Measurements from ENCODE around the gene LGR6.

LGR6 gene

GRCh38 chr1:202242080-202242419 lies 48.5 kb downstream of the LGR6 start:
- TF ChIP-seq, protein P1, sequence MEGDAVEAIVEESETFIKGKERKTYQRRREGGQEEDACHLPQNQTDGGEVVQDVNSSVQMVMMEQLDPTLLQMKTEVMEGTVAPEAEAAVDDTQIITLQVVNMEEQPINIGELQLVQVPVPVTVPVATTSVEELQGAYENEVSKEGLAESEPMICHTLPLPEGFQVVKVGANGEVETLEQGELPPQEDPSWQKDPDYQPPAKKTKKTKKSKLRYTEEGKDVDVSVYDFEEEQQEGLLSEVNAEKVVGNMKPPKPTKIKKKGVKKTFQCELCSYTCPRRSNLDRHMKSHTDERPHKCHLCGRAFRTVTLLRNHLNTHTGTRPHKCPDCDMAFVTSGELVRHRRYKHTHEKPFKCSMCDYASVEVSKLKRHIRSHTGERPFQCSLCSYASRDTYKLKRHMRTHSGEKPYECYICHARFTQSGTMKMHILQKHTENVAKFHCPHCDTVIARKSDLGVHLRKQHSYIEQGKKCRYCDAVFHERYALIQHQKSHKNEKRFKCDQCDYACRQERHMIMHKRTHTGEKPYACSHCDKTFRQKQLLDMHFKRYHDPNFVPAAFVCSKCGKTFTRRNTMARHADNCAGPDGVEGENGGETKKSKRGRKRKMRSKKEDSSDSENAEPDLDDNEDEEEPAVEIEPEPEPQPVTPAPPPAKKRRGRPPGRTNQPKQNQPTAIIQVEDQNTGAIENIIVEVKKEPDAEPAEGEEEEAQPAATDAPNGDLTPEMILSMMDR (conservative IDR thresholded peaks at IDR 0.05; ENCODE audit: low read depth, low read length) = no peak
- no peak overlapping the region for H3K27ac ChIP-seq
- no peak overlapping the region for H3K9ac ChIP-seq
- no peak overlapping the region for H3K4me3 ChIP-seq (IDR thresholded peaks at IDR 0.05; ENCODE audit: insufficient read depth, low read depth, low read length)
- H3K4me1 ChIP-seq (ENCODE audit: low read depth, poor library complexity, severe bottlenecking) = no peaks in the 10 kb centered on the region
- no peaks in the 10 kb centered on the region for H4K20me1 ChIP-seq (ENCODE audit: insufficient read depth)
- H3K4me2 ChIP-seq = no peak overlapping the region
- H3K27me3 ChIP-seq (ENCODE audit: insufficient read depth, low read depth) = peaks cover 16% of the 10 kb centered on the region; the same call in 1 of the 2 replicates
- no peaks in the 10 kb centered on the region for H3K36me3 ChIP-seq (ENCODE audit: insufficient read depth)
- no peaks in the 10 kb centered on the region for H3K79me2 ChIP-seq (ENCODE audit: insufficient read depth, low read depth)
- no peak overlapping the region for H2AFZ ChIP-seq (ENCODE audit: low read depth)

DNA sequence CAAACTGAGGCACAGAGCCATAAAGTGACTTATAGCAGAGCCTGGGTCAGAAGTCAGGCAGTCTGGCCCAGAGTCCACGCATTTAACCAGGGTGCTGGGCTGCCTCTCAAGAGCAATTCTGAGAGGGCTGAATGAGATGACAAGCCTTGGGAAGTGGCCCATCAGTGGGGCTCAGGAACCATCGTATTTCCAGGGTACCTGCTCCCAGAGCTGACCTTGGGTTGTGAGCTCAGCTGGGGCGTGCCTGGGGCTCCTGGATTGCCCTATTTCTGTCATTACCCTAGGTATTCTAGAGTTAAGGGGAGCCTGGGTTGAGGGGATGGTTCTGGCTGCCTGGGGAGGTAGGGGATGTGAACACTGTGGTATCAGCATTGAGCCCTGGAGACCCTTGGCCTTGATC lies 49.4 kb downstream of the LGR6 start:
- TF ChIP-seq, protein P1 (conservative IDR thresholded peaks at IDR 0.05; ENCODE audit: low read depth, low read length) = no peak
- H3K79me2 ChIP-seq (ENCODE audit: insufficient read depth, low read depth) = no peaks in the 10 kb centered on the region
- H3K27ac ChIP-seq = no peak overlapping the region
- H3K4me2 ChIP-seq = no peak overlapping the region
- H3K4me3 ChIP-seq (IDR thresholded peaks at IDR 0.05; ENCODE audit: insufficient read depth, low read depth, low read length) = no peak overlapping the region
- H4K20me1 ChIP-seq (ENCODE audit: insufficient read depth) = no peaks in the 10 kb centered on the region
- H3K9ac ChIP-seq = no peak overlapping the region
- peaks cover 23% of the 10 kb centered on the region; the same call in 1 of the 2 replicates for H3K27me3 ChIP-seq (ENCODE audit: insufficient read depth, low read depth)
- H2AFZ ChIP-seq (ENCODE audit: low read depth) = no peak overlapping the region
- no peaks in the 10 kb centered on the region for H3K36me3 ChIP-seq (ENCODE audit: insufficient read depth)
- H3K4me1 ChIP-seq (ENCODE audit: low read depth, poor library complexity, severe bottlenecking) = no peaks in the 10 kb centered on the region

- TF ChIP-seq, protein P1 (conservative IDR thresholded peaks at IDR 0.05; ENCODE audit: low read depth, low read length) = no peak
- no peak overlapping the region for H2AFZ ChIP-seq (ENCODE audit: low read depth)
- H3K36me3 ChIP-seq (ENCODE audit: insufficient read depth) = no peaks in the 10 kb centered on the region
- no peaks in the 10 kb centered on the region for H3K4me1 ChIP-seq (ENCODE audit: low read depth, poor library complexity, severe bottlenecking)
- no peak overlapping the region for H3K4me3 ChIP-seq (IDR thresholded peaks at IDR 0.05; ENCODE audit: insufficient read depth, low read depth, low read length)
- peaks cover 23% of the 10 kb centered on the region; the same call in 1 of the 2 replicates for H3K27me3 ChIP-seq (ENCODE audit: insufficient read depth, low read depth)
- H4K20me1 ChIP-seq (ENCODE audit: insufficient read depth) = no peaks in the 10 kb centered on the region
- H3K27ac ChIP-seq = no peak overlapping the region
- H3K79me2 ChIP-seq (ENCODE audit: insufficient read depth, low read depth) = no peaks in the 10 kb centered on the region
- no peak overlapping the region for H3K4me2 ChIP-seq
- no peak overlapping the region for H3K9ac ChIP-seq
These were observed 51.3 kb downstream of the LGR6 start for GRCh38 chr1:202244841-202245261.

GRCh38 chr1:202245391-202245790 lies 51.8 kb downstream of the LGR6 start:
- Histone ChIP-seq H3K27ac (no peak overlapping the region), H3K36me3 (ENCODE audit: insufficient read depth) (no peaks in the 10 kb centered on the region), H2AFZ (ENCODE audit: low read depth) (no peak overlapping the region), H3K4me3 (IDR thresholded peaks at IDR 0.05; ENCODE audit: insufficient read depth, low read depth, low read length) (no peak overlapping the region), H3K79me2 (ENCODE audit: insufficient read depth, low read depth) (no peaks in the 10 kb centered on the region), H4K20me1 (ENCODE audit: insufficient read depth) (no peaks in the 10 kb centered on the region), H3K9ac (no peak overlapping the region), H3K27me3 (ENCODE audit: insufficient read depth, low read depth) (peaks cover 28% of the 10 kb centered on the region; the same call in 1 of the 2 replicates), H3K4me2 (no peak overlapping the region), H3K4me1 (ENCODE audit: low read depth, poor library complexity, severe bottlenecking) (no peaks in the 10 kb centered on the region)
- TF ChIP-seq, protein P1 (conservative IDR thresholded peaks at IDR 0.05; ENCODE audit: low read depth, low read length) = no peak
